DMS53 (cell line): ENCODE measurements around the gene HP.
A peak's percentile ranks its signal among the peaks of the same experiment; 100 is the strongest.
"Not testable (repeated sequence)": the region's sequence is repeated elsewhere in the genome, so short reads cannot be mapped to it uniquely, and the experiment has no call there.

Experiments used
- DNase-seq: peaks from one replicate; lab custom pipeline; 2025; lab: John Stamatoyannopoulos, UW

The HP gene, protein sequence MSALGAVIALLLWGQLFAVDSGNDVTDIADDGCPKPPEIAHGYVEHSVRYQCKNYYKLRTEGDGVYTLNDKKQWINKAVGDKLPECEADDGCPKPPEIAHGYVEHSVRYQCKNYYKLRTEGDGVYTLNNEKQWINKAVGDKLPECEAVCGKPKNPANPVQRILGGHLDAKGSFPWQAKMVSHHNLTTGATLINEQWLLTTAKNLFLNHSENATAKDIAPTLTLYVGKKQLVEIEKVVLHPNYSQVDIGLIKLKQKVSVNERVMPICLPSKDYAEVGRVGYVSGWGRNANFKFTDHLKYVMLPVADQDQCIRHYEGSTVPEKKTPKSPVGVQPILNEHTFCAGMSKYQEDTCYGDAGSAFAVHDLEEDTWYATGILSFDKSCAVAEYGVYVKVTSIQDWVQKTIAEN

DNA sequence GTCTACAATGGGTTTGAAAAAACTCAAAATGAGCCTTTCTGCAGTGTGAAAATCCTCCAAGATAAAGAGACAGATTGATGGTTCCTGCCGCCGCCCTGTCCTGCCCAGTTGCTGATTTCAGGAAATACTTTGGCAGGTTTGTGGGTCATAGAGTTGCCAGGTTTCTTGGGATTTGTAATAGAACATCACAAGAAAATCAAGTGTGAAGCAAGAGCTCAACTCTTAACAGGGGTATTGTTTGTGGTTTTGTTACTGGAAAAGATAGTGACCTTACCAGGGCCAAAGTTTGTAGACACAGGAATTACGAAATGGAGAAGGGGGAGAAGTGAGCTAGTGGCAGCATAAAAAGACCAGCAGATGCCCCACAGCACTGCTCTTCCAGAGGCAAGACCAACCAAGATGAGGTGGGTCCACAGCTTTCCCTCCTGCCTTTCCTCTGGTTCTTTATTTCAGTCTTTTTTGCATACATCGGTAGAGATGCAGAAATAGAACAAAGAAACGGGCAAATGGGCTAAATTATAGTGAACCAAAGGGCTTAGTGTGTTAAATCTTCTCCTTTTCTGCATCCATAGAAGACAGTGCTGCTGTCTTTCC, at the start of gene HP:
HP (plus strand) TSS at position 252 of the 594 bp plus-strand sequence; CDS start at position 400, 148 bp downstream.
- DNase-seq: not testable (repeated sequence)

DNA sequence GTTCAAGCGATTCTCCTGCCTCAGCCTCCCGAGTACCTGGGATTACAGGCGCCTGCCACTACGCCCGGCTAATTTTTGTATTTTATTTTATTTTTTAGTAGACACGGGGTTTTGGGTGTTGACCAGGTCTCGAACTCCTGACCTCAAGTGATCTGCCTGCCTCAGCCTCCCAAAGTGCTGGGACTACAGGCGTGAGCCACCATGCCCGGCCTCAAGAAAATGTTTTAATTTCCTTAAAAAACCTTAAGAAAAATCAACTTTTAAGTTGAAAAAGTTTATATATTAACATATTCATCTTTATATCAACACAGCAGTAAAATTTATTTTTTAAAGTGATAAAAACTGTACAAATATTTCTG, 46.3 kb upstream of the HP start:
- not testable (repeated sequence) for DNase-seq

DNA sequence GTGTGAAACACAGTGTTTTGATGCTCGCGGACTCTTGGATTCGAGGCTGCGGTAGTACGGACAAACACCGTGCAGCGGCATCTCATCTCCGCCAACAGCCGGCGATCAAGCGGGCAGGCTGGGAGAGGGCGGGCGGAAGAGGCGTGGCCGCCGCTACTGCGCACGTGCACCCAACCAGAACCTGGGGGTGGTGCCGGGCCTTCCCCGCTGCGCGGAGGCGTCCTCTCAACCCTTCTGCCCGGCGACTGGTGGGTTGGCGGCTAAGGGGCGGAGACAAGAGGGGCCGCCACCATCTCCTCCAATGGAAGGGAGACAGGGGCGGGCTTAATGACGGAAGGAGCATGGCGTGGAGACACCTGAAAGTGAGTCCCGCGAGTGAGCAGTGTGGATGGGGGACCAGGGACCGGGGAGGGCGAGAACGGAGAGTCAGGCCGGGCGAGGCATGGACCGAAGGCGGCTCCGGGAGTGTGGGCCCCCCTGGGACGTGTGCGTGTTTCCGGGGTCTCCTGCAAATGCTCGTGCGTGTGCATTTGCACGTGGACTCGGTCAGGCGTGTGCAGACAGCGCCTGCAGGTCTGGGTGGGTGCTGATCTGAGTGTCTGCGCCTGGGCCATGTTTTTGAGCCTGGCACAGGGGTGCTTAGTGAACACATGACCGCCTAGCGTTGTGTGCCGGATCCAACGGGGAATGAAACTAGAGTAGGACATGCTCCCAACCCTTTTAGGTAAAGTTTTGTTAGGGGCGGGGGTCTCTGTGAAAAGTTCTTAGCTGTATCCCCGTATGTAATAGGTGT, 45.7 kb upstream of the HP start, which contains the start of gene DHODH:
DHODH (plus strand) TSS at position 321 of the 793 bp plus-strand sequence; CDS start at position 342, 21 bp downstream.
- peak; percentile 98 for DNase-seq

DNA sequence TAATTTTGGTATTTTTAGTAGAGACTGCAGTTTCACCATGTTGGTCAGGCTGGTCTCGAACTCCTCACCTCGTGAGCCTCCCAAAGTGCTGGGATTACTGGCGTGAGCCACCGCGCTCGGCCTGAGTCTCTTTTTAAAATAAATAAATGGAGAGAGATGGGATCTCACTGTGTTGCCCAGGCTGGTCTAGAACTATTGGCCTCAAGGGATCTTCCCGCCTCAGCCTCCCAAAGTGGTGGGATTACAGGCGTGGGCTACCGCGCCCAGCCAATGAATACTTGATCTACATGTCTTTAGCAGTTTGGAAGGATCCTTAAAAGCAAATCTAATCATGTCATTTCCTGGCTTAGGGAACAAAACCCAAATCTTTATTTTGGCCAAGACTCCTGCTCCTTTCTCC, 44.5 kb upstream of the HP start:
- DNase-seq: no peak

DNA sequence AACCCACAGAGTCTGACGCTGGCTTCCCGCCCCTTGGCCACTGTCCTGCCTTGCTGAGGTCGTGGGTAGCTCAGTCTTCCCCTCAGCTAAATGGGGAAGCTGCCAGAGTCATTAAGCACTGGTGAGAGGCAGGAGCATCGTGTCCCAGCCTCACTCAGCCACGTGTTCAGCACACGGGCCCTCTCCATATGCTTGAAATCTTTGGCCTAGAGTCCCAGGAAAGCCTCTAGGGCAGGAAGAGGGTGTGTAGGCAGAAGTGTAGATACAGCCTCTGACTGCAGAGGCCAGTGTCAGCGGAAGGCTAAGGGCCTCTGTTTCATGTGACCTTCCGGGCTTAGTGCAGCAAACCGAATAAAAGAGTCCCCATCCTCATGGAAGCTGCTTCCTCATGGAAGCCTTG, 41.7 kb upstream of the HP start:
- DNase-seq: no peak

DNA sequence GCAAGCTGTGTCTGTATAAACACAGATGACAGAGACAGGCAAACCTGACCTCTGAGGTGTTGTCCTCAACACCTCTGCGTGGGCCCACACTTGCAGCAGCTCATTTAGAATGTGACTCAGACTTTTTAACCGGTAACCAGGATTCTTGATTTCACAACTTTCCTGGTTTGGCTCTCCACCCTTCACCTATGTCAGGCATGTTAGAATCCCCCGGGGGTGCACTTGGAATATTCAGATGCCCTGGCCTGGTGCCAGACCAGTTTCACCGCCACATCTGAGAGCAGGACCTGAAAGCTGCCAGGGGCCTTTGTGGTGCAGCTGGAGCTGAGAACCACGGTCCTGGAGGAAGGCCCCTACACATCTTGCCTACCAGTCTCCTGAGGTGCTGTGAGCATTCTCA, 40.9 kb upstream of the HP start:
- no peak for DNase-seq

DNA sequence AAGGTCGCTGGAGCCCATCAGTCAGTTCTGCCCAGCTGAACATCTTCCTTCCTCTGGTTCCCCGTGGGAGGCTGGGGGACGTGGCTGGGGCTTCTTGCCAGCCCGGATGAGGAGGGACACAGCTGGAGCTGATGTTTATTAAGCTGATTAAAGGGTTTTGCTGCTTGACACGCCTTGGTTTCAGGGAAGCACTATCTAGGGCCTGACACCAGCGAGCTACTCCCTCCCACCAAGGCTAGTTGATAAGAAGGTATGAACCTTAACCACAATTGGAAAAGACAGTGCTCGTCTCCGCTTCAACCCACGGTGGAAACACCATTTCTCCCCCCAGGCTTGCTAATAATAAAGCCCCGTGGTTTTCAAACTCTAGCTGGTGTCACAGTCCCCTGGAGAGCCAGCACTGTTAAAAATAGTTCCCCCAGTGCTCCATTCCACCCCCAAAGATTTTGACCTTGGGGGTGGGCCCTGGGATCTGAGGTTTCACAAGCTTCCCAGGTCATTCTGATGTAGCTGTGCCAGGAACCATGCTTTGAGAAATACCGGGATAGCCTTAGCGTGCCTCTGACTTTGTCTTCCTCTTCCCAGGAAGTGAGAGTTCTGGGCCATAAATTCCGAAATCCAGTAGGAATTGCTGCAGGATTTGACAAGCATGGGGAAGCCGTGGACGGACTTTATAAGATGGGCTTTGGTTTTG, 40.3 kb upstream of the HP start:
- DNase-seq: no peak

DNA sequence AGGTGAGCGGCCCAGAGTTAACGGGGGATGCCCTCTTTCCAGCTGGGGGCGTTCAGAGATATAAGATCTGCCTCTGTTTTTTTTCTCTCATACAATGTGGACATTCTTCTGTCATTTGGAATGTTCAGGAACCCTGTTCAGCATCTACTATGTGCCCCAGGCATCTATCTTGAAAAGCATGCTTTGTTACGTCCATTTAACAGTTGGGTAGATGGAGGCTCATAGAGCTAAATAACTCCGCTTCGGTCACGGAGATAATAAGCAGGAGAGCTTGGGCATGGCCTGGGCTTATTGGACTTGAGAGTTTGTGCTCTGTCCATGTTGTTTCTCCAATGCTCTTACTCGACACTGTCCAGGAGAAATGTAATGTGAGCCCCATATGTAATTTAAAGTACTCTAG, 39.6 kb upstream of the HP start:
- DNase-seq: no peak

DNA sequence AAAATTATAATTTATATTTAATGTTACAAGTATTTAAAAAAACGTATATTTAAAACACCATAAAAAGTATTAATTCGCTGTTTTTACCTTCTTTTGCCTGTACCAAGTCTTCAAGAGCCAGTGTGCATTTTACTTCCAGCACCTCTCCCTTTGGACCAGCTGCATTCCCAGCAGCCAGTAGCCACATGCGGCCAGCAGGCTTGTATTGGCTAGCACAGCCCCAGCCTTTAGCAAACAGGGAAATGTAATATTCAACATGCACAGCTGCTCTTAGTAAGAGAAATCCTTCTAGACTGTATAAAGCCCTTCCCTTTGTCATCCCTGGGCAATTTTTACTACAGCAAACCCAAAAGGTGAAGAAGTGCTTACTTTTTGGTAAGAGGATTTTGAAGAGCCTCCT, 39.2 kb upstream of the HP start:
- DNase-seq: peak; percentile 37

DNA sequence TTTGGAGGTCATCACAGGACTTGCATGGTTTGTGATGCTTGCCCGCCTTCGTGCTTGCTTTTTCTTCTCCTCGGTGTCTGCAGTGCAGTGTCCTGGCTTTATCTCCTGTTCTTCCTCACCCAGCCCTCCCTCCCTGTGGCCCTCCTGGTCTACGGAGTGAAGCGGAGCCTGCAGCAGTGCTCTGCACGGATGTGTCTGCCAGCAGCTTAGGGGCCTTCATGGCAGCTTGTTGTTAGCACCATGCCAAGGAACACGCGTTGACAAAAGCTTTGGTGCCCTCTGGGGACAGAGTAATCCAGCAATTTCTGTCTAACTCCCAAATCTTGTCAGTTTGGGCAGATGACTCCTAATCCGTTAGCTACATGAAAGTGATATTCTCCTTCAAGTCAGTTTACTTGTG, 35.8 kb upstream of the HP start:
- DNase-seq: no peak

DNA sequence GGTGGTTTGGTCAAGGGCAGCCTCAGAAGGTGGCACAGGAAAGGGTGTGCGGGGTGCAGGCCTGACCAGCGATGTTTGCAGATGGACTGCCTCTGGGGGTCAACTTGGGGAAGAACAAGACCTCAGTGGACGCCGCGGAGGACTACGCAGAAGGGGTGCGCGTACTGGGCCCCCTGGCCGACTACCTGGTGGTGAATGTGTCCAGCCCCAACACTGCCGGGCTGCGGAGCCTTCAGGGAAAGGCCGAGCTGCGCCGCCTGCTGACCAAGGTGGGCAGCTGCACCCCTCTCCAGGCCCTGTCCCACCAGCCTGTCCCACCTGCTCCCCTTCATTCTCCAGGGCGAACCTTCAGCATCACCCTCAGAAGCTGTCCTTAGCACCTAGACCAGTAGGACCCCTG, 33.3 kb upstream of the HP start:
- no peak for DNase-seq

DNA sequence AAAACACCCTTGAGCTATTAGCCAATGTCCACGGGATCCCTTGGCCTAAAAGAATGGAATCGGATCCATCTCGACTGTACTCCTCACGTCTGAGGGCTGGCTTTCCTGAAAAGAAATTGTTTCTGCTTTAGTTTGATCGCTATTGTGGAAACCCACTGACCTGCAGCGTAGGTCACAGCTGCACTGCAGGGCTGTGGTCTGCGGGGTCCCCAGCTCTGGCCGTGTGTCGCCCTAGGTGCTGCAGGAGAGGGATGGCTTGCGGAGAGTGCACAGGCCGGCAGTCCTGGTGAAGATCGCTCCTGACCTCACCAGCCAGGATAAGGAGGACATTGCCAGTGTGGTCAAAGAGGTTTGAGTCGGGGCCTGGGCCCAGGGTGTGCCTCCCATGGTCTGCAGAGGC, 32.2 kb upstream of the HP start:
- no peak for DNase-seq

DNA sequence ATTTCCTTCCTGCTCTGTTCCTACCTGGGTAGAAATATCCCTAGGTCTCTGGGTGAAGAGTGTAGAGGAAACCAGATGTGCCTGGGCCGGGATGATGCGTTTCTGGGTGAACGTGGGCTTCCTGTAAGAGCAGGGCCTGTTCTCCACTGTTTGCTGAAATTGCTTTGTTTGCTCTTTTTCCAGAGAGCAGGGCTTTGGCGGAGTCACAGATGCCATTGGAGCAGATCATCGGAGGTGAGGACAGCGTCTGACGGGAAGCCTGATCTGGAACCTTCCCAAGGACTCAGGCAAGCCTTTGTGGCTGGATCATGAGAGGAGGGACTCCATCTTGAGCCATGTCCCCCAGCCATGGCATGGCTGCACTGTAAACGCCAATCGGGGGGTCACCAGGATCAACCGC, 30.3 kb upstream of the HP start:
- no peak for DNase-seq

DNA sequence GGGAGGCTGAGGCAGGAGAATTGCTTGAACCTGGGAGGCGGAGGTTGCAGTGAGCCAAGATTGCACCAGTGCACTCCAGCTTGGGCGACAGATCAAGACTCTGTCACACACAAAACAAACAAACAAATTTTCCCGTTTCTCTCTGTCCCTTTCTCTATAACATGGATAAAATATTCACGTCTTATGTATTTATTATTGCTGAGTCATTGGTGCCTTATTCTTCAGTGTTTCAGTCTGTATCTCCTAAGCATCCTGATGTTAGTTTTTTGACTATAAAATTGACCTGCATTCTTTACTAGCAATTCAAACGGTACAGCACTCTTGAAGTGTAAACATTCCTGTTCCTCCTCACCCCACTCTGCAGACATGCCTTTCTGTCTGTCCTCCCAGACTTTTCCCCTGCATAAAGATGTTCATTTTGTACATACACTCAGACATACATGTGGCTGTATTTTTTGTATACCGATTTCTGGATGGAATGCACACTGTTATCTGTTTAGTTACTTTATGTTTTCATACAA, 29.4 kb upstream of the HP start:
- no peak for DNase-seq

DNA sequence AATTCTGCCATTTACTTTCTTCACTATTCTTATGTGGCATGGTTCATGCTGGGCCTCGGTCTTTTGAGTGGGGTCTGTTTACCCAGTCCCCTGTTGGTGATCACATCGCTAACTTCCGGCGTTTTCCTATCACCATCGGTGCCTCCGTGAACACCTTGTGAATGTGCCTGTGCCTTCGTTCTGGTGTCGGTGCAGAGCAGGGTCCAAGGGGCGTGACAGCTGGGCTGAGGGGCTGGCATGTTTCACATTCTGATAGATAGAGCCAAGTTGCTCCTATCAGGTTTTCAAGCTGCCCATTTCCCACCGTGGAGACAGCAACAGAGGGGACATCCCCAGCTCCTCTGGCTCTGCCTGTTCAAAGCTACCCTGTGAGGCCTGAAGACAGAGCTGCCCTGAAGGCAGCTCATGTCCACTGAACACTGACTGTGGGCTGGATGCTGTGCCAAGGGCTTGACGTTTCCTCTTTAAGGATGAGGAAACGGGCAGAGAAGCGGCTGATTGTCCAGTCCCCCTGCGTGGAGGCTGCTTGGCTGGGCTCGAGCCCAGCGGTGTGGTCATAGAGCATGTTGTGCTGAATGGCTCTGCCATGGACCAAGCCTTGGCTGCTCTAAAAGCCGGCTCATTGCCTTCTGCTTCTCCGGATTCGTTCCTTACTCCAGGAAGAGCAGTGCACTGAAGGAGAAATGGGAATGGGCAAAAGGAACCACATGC, 28.7 kb upstream of the HP start:
- no peak for DNase-seq

DNA sequence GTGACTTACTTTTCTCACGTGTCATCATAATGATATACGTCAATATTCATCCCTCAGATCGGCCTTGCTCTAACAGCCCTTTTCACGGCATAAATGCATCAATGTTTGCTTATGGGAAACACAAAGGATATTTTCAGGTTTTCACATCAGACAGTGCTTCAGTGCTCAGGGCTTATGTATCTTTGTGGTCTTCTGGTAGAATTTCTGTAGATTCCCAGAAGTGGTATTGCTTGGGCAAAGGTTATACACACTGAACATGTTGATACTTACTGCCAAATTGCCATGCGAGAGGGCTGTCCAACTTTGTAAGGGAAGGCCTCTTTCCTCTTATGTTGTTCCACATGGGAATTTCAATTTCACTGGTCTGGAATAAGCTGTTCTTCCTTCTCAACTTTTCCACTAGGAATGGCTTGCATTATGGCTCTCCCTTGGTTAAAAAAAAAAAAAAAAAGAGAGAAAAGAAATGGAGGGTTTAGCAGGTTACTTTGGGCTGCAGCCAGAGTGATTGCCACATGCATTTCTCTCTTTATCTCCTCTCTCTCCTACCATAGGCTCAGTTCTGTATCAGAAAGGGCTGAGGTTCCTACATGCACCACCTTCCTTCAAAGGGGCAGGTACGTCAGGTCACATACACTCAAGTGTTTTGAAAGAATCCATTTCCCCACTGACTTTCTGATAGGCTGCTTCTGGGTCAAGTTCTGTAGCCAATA, 26.5 kb upstream of the HP start:
- DNase-seq: no peak

DNA sequence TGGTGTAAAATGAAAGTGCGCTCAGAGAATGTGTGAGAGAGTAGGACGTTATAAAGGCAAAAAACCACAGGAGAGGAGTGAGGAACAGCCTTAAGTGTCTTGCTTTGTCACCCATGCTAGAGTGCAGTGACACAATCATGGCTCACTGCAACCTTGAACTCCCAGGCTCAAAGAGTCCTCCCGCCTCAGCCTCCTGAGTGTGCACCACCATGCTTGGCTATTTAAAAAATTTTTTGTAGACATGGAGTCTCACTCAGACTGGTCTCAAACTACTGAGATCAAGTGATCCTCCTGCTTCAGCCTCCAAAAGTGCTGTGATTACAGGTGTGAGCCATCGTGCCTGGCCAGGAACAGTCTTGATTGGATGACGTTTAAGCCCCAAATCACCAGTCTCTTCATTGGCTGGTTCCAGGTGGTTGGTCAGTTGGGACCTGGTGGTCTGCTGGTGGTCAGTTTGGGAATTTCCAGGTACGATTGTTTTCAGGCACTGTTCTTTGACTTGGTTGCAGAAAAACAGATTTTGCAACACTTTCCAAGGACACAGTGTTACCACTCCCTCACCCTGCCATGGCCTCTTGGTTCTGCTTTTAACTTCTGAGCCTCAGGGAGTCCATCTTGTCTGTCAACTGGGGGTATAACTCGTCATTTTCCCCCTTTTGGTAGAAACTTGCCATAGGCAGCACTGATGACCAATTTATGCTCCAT, 24.6 kb upstream of the HP start:
- DNase-seq: no peak

DNA sequence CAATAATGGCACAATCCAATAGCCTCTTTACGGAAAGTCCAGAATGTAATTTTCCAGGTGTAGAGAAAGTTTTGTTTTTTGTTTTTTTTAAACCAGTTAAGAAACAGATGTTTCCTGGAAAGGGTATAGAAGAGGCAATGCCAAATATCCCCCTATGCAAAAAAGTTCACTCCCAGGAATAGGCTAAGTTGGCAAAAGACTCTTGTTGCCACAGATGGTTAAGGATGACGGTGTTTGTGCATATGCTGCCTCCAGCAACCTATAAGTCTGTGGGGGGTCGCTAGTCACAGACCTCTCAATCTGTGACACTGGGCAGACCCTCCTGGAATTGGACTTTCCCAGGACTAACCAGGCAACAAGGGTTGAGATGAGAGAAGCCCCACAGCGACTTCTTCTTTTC, 20.9 kb upstream of the HP start:
- no peak for DNase-seq

DNA sequence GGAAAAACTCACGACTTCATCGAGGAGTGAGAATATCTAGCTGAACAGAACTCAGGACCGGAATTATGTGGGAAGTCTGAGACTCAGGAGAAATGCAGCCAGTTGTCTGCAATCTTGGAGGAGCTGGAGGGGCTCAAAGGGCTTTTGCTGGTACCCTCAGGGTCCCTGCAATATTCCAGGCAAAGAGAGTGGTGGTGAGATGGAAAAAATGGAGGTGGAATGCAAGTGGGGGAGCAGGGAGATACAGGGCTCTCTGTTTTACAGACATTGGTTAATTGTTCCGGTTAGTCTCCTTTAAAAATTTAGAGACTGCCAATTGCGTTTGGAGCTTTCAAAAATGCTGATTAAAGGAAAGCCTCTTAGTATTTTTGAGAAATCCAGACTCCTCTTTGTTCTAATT, 18.2 kb upstream of the HP start:
- no peak for DNase-seq

DNA sequence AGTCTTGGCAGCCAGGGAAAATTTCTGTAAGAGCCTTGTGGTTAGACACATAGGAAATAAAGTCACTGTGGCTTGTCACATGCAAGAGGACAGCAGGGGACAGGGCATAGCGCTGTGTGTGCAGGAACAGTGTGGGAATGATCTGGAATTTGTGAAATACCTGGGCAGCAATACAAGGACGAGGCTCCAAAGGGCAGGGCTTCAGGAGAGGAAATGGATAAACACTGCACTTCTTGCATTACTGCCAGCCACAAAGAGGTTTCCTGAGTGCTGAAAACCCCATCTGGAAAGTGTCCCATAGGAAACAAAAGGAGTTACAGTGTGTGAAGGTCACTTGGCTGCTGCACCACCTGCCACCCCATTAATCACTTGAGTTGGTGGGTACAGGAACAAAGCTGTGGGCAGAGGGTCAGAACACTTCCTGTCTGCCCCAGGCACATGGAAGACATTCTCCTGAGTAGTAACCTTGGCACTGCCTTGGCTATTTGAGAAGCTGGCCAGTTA, 12.1 kb upstream of the HP start:
- DNase-seq: no peak
